ENCODE results near the gene JPH2.

GRCh38 chr20:44159125-44159524 lies 27.9 kb downstream of the JPH2 start:
- TF ChIP-seq CTCF (IDR thresholded peaks at IDR 0.05) (no peak), POLR2A (IDR thresholded peaks at IDR 0.05) (no peak), EP300 (IDR thresholded peaks at IDR 0.05) (no peak)
